AG04449 (cell line): ENCODE results near the gene CST4.

ENCODE experiments used
- CTCF ChIA-PET: fragments of 350-600 bp; formaldehyde crosslinking; extraction: SDS; loops from one replicate; lab custom pipeline; 2021; ENCODE audit warnings: antibody characterized with exemption; lab: Yijun Ruan, JAX
- POLR2A ChIA-PET: fragments of 400-600, 350-600 bp; formaldehyde crosslinking; extraction: SDS; loops from one replicate; lab custom pipeline; 2020; ENCODE audit warnings: antibody characterized with exemption, inconsistent platforms; lab: Yijun Ruan, JAX
- DNase-seq: peaks from one replicate; pipeline ENCODE4 v3.0.0-alpha.2; 2010; ENCODE audit warnings: low read depth, low spot score
- H3K4me3 ChIP-seq: 2 replicates; pipeline ENCODE4 v1.5.1; 2011; ENCODE audit warnings: low read depth, mild to moderate bottlenecking, control low read depth, low read length
- CTCF ChIP-seq: IDR thresholded peaks from one replicate; pipeline ENCODE4 v1.5.1; 2011; ENCODE audit warnings: mild to moderate bottlenecking, moderate library complexity, low read length, control low read depth, inconsistent platforms; ENCODE audit not compliant: insufficient read depth; ENCODE audit errors: missing control alignments

The CST4 gene

GRCh38 chr20:23640671-23641667 is 47.9 kb downstream of the CST4 start:
- ChIA-PET POLR2A (no interaction called here), CTCF (no interaction called here)
- no peak for TF ChIP-seq CTCF
- no peak for DNase-seq
- H3K4me3 ChIP-seq: no peak overlapping the region

GRCh38 chr20:23640018-23640601 is 48.7 kb downstream of the CST4 start:
- CTCF ChIA-PET: no interaction called here
- POLR2A ChIA-PET: no interaction called here
- no peak for TF ChIP-seq CTCF
- DNase-seq: no peak
- no peak overlapping the region for H3K4me3 ChIP-seq

- TF ChIP-seq CTCF: no peak
- CTCF ChIA-PET: no interaction called here
- H3K4me3 ChIP-seq: no peak overlapping the region
- no peak for DNase-seq
- POLR2A ChIA-PET: no interaction called here
These were observed 49.3 kb downstream of the CST4 start for GRCh38 chr20:23639490-23639958.

- DNase-seq: no peak
- H3K4me3 ChIP-seq: no peak overlapping the region
- CTCF ChIA-PET: no interaction called here
- TF ChIP-seq CTCF: no peak
- POLR2A ChIA-PET: interaction anchor here (0.5 to 1.7 kb wide), 5 partner anchors 9 to 283 kb away, joined by 3 to 11 read pairs (median 3); no protein-coding TSS in a partner anchor
These were observed 50.5 kb downstream of the CST4 start for GRCh38 chr20:23638309-23638708.

- no peak for TF ChIP-seq CTCF
- CTCF ChIA-PET: interaction anchor here (1.4 kb wide), 1 partner anchor 195 kb away, joined by 8 read pairs; no protein-coding TSS in a partner anchor
- H3K4me3 ChIP-seq: peak within 1 kb of the TSS; percentile 80
- POLR2A ChIA-PET: interaction anchor here (0.5 to 1.7 kb wide), 6 partner anchors 8 to 288 kb away, joined by 3 to 11 read pairs (median 4); no protein-coding TSS in a partner anchor
- DNase-seq: peak; percentile 9
These were observed 51.3 kb downstream of the CST4 start, which contains the start of gene CST3 for GRCh38 chr20:23637282-23638221. CST3 (minus strand) TSS chr20:23637955; CDS start chr20:23637862, 93 bp downstream.
